GM15510 (cell line): ENCODE data around the gene ZNF202.

ENCODE experiments used
- POLR2A ChIP-seq: IDR thresholded peaks from 3 replicates; pipeline ENCODE4 v1.6.1; 2011; ENCODE audit warnings: borderline replicate concordance; ENCODE audit not compliant: insufficient read length; ENCODE audit errors: extremely low read depth

Gene ZNF202

DNA sequence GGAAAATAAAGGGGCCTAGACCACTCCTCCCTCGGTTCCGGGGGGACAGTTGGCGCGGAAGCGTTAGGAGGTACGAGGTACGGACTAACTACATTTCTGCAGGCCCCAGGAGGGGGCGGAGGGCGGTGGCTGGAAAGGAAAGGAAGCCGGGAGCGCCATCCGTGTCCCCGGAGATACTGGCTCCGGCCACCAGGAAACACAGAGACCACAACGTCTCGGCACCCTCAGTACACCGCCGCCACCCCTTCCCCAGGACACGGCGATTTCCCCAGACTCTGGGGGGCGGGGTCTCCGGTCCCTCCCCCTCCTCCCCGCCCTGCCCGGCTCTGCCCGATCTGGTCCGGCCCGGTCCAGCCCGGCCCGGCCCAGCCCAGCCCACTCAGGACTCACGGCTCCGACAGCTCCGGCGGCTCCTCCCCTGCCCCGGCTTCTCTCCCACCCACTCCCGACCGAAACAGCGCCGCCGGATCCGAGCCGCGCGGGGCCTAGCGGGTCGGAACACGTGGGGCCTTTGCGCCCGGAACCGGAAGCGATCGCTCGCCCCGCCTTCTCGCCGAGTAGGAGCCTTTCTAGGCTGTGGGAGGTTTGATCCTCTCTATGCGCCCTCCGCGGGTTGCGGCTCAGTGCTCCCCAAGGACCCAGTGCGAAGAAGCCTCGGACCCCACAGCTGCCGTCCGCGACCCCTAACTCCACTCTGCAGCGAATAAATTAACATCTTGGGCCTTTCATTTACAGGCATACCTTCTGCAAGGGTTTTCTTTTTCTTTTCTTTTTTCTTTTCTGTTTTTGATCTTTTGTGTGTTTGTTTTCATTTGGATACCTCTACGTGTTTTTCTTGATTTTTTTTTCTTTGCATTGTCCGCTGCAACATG lies at the start of gene ZNF202:
TSS of gene ZNF202 (minus strand) at position 502 of the 872 bp plus-strand sequence. CDS start 10,772 bp downstream, outside the sequence.
- TF ChIP-seq POLR2A, result peak; percentile 70

DNA sequence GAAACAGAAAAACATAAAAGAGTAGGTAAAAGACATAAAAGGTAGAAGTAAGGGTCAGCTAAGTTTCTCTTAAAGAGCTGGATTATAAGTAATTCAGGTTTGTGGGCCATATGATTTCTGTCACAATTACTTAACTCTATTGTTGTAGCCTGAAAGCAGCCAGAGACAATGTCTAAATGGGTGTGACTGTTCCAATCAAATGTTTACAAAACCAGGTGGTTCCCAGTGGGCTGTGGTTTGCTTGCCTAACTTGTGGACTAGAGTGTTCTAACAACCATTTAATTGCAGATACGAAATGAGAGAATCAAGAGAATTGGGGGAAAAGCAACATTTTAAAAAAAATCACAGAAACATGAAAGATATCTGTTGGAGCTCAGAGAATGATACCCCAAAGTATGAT lies 42.1 kb upstream of the ZNF202 start:
- no peak for TF ChIP-seq POLR2A

- TF ChIP-seq POLR2A, result no peak
These were observed 37.1 kb upstream of the ZNF202 start for GRCh38 chr11:123778511-123778910.

- TF ChIP-seq POLR2A, result no peak
These were observed 34.5 kb upstream of the ZNF202 start for GRCh38 chr11:123775715-123776549.

DNA sequence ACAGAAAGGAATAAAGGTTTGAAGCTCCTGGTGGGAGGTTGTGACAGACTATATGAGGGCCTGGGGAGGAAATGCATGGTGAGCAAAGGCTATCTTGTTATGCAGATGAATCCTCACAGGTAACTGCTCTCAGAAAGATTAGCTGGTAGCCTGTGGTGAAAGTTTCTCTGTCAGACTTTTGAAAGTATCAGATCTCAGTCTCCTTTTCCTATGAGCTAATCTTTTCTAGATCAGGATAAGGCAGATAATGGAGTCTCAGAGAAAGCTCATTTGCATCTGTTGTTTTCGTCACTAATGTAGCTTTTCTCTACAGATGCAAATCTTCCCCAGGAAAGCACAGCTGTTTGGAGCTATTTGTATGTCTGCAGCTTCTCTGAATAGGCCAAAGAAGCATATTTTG lies 33.8 kb upstream of the ZNF202 start:
- no peak for TF ChIP-seq POLR2A

- no peak for TF ChIP-seq POLR2A
These were observed 32.5 kb upstream of the ZNF202 start for GRCh38 chr11:123773959-123774358.

- no peak for TF ChIP-seq POLR2A
These were observed 31.6 kb upstream of the ZNF202 start for GRCh38 chr11:123773026-123773425.

GRCh38 chr11:123771664-123772063 lies 30.2 kb upstream of the ZNF202 start:
- TF ChIP-seq POLR2A, result no peak

GRCh38 chr11:123770712-123771111 lies 29.3 kb upstream of the ZNF202 start:
- TF ChIP-seq POLR2A, result no peak

- TF ChIP-seq POLR2A, result no peak
These were observed 24.1 kb upstream of the ZNF202 start for GRCh38 chr11:123765601-123766000.

DNA sequence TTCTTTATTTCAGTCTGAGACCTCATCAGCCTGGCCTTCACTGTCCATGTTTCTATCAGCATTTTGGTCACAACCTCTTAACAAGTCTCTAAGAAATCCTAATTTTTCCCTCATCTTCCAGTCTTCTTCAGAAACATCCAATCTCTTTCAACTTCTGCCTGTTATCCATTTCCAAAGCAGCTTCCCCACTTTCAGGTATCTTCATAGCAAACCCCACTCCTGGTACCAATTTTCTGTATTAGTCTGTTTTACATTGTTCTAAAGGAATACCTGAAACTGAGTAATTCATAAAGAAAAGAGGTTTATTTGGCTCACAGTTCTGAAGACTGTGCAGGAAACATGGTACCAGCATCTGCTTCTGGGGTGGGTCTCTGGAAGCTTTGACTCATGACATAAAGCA lies 21.0 kb upstream of the ZNF202 start:
- TF ChIP-seq POLR2A, result no peak

GRCh38 chr11:123760894-123761293 lies 19.4 kb upstream of the ZNF202 start:
- no peak for TF ChIP-seq POLR2A

- no peak for TF ChIP-seq POLR2A
These were observed 16.5 kb upstream of the ZNF202 start for GRCh38 chr11:123757976-123758375.

DNA sequence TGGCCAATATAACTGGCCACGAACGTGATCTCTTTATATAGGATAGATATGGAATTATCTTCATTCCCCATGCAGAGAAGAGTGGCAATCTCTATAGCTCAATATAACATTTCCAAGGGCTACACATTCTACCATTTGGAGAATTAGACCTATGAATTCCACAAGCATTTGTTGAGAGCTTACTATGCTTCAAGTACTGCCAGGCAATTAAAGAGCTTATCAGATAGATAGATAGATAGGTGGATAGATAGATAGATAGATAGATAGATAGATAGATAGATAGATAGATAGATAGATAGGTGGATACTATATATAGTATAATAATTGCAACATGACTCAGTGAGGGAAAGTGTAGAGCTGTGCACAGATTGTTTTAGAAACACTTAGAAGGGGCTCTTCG lies 14.4 kb upstream of the ZNF202 start:
- TF ChIP-seq POLR2A, result no peak

DNA sequence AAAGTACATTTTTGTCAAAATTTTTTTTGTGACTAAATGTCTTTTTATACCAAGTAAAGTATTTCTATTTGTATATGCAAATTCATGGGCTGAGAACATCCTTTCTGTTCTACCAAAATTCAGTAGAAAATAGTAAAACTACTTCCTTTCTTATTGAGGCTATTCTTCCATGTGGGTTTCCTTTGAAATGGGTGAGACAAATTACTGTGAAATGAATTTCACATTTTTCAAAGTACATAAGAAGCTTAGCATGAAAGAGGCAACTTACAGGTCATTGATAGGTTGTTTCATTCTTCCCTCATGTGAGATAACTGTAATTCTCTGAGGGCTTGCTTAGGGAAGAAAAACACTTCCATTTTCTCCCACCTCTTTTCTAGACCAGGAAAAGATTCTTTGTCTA lies 13.9 kb upstream of the ZNF202 start:
- TF ChIP-seq POLR2A, result no peak
